NCI-H1694 (cell line): ENCODE data around the gene PLAAT5.
"Not testable (repeated sequence)": the region's sequence is repeated elsewhere in the genome, so short reads cannot be mapped to it uniquely, and the experiment has no call there.

Experiments used
- DNase-seq: peaks from one replicate; lab custom pipeline; 2025; lab: John Stamatoyannopoulos, UW

PLAAT5 gene

DNA sequence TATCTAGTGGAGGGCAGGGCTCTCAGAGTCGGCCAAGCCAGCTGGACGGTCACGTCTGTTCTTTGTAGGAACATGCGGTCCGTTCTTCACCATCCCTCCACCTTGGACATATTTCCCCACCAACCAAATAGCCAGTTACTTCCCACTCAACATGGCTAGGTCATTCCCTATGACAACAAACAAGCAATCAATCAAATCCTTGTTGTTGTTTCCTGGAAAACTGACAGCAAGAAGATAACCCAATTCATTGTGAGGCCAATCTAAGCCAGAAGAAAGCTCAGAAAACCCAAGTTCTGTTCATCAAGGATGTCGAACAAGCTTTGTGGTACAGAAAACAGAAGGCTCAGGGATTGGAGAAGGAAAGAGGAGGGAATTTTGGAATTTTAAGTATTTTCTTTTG lies 10.9 kb downstream of the PLAAT5 start:
- DNase-seq: no peak

DNA sequence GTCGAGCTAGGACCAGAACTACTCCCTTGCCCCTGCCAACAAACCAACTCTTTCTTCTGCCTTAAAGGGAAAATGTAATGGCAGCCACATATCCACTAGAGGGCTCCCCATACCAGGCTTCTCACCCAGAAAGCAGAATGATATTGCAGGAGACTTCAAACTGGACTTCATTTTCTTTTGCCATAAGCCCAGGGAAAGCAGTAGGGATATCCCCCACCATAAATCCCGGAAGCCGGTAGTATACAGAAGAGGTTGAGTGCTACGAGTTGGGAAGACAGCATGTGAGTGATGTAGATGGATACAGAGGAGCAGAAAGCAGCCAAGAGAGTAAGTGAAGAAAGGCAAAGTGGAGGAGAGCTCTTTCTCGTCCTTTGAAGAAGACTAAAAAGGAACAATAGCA lies 12.1 kb downstream of the PLAAT5 start:
- peak; percentile 52 for DNase-seq

DNA sequence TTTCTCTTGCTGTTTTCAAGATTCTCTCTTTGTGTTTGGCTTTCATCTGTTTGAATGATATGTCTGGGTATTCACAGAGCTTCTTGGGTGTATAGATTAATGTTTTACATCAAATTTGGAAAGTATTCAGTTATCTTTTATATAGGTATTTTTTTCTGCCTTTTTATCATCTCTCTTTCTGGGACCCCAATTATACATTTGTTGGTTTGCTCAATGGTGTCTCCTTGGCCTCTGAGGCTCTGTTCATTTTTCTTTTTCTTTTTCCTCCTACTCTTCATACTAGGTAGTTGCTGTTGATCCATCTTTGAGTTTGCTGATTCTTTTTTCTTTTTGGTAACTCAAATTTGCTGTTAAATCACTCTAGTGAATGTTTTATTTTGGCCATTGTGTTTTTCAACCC lies 14.3 kb downstream of the PLAAT5 start:
- no peak for DNase-seq

DNA sequence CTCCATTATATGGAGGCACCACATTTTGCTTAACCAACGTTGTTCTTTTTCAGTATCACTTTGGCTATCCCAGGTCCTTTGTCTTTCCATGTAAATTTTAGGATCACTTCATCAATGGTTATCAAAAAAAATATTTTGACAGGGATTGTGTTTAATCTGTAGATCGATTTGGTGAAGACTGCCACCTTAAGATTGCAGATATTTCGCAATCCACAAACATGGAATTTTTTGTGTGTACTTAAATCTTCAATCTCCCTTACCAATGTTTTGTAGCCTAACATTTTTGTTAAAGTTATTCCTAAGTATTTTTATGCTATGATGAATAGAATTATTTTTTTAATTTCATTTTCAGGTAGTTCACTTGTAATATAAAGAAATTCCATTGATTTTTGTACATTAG lies 18.6 kb downstream of the PLAAT5 start:
- no peak for DNase-seq

DNA sequence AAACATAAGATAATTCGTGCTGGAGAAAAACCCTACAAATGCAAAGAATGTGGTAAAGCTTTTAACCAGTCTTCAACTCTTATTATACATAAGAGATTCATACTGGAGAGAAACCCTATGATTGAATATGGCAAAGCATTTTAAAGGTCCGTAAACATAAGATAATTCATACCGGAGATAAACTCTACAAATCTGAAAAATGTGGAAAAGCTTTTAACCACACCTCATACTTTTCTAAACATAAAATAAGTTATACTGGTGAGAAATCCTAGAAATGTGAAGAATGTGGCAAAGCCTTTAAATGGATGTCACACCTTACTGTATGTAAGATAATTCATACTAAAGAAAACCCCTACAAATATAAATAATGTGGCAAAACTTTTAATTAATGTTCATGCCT lies 20.7 kb downstream of the PLAAT5 start:
- no peak for DNase-seq

DNA sequence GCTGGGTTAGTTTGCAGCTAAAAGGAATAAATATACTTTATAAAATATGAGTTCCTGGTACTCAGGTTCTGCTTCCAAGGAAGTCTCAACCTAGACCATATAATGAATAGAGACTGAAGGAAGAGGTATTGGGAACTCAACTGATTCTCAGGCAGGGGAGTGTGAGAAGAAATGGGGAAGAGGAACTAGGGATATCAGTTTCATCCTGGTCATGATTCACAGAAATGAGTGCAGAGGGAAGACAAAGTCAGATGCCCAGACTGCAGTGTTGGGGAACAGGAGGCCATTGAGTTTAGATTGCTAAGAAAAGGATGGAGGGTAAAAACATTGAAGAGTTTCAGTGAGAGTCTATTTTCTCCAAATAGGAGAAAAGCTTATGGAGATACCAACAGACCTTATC lies 28.8 kb downstream of the PLAAT5 start:
- DNase-seq: no peak

DNA sequence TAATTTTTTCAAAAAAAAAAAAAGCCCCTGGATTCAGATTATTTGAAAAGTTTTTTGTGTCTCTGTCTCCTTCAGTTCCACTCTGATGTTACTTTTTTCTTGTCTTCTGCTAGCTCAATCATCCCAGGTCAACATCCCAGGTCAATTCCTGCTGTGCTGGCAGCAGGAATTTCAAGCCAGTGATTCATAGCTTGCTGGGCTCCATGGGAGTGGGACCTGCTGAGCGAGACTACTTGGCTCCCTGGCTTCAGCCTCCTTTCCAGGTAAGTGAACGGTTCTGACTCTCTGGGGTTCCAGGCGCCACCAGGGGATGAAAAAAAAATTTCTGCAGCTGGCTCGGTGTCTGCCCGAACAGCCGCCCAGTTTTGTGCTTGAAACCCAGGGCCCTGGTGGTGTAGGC lies 31.4 kb downstream of the PLAAT5 start:
- no peak for DNase-seq

DNA sequence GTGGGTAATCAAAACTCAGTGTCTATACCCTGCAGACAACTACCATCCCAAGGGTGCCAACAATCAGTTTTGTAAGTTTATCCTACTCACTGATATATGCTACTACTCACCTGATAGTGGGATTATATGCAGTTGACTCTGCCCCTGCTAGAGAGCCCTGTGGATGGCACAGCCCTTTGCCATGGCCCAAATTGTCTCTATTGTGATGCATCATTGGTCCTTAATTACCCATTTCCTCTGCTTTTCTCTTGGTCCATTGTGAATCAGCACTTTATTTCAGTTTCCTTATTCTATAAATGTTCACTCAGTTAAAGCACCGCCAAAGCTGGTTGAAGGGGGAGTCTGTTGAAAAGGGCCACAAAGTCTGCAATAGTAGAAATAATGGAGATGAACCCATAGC lies 42.3 kb downstream of the PLAAT5 start:
- no peak for DNase-seq

DNA sequence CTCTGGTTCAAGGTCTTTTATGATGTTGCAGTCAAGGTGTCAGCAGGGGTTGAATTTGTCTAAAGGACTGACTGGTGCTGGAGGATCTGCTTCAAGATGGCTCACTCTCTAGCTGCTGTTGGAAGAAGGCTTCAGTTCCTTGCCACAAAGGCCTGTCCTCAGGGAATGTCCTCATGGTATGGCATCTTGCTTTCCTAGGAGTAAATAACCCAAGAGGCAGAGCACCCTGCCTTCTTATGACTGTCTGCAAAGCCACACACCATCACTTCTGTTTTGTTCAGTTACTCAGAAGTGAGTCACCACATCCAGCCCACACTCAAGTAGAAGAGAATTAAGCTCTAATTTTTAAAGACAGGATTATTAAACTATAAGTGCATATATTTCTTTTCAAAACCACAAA lies 45.2 kb downstream of the PLAAT5 start:
- DNase-seq: no peak

DNA sequence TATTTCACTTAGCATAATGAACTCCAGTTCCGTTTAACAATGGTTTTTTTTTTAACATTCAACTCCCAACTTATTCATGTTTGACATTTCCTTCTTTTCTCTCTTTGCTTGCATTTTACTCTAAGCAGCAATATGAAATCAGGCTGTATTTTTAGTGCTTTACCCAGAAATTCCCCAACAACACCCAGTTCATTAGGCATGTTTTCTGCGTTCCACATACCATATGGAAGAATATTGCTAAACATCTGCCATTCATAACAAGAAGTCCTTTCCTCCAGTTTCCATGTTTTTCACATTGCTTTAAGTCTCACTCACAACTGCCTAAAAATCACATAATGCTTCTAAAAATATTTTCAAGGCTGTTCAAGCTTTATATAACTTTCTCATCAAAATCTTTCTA lies 45.8 kb downstream of the PLAAT5 start:
- peak; percentile 36 for DNase-seq

DNA sequence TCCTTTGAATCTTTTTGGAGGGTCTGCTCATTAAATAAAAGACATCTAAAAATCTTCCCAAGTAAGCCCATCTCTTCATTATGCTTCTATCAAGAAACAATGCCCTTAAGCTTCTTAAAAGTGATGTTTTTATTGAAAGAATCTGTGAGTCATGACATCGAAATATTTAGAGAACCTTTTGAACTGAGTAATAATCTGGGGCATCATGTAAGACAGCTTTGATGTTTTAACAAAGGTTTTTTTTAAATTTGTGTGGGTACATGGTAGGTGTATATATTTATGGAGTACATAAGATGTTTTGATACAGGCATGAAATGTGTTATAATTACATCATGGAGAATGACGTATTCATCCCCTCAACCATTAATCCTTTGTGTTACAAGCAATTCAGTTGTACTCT lies 46.8 kb downstream of the PLAAT5 start:
- DNase-seq: no peak

DNA sequence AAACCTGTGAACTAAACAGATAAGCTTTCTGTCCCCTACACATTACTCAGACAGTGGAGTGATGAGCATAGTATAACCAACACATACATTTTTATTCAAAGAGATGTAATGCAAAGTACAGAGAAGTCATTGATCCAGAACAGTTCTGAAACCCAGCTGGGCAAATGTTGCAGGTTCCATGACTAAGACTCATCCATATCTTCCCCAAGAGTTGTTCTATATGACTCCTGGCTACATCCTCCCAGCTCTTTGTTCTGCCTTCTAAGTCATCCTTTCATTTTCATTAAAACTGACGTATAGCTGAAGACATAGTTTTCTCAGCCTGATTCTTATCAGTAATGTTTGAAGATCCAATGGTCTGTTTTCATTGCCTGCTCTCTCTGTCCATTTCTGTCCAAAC lies 47.3 kb downstream of the PLAAT5 start:
- no peak for DNase-seq

DNA sequence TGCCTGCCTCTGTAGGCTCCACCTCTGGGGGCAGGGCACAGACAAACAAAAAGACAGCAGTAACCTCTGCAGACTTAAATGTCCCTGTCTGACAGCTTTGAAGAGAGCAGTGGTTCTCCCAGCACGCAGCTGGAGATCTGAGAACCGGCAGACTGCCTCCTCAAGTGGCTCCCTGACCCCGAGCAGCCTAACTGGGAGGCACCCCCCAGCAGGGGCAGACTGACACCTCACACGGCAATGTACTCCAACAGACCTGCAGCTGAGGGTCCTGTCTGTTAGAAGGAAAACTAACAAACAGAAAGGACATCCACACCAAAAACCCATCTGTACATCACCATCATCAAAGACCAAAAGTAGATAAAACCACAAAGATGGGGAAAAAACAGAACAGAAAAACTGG lies 55.1 kb downstream of the PLAAT5 start:
- not testable (repeated sequence) for DNase-seq

DNA sequence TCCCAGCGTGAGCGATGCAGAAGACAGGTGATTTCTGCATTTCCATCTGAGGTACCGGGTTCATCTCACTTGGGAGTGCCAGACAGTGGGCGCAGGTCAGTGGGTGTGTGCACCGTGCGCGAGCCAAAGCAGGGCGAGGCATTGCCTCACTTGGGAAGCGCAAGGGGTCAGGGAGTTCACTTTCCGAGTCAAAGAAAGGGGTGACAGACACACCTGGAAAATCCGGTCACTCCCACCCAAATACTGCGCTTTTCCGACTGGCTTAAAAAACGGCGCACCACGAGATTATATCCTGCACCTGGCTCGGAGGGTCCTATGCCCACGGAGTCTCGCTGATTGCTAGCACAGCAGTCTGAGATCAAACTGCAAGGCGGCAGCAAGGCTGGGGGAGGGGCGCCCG lies 55.6 kb downstream of the PLAAT5 start:
- DNase-seq: not testable (repeated sequence)

DNA sequence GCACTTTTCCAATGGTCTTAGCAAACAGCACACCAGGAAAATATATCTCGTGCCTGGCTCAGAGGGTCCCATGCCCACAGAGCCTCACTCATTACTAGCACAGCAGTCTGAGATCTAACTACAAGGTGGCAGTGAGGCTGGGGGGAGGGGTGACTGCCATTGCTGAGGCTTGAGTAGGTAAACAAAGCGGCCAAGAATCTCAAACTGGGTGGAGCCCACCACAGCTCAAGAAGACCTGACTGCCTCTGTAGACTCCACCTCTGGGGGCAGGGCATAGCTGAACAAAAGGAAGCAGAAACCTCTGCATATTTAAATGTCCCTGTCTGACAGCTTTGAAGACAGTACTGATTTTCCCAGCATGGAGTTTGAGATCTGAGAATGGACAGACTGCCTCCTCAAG lies 60.2 kb downstream of the PLAAT5 start:
- DNase-seq: not testable (repeated sequence)

DNA sequence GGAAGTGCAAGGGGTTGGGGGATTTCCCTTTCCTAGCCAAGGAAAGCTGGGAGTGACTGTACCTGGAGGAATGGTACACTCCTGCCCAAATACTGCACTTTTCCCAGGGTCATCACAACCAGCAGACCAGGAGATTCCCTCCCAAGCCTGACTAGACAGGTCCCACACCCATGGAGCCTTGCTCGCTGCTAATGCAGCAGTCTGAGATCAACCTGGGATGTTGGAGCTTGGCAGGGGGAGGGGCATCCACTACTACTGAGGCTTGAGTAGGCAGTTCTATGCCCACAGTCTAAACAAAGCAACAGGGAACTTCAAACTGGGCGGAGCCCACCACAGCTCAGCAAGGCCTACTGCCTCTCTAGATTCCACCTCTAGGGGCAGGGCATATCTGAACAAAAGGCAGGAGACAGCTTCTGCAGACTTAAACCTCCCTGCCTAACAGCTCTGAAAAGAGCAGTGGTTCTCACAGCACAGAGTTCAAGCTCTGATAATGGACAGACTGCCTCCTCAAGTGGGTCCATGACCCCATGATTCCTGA lies 62.9 kb downstream of the PLAAT5 start:
- no peak for DNase-seq

DNA sequence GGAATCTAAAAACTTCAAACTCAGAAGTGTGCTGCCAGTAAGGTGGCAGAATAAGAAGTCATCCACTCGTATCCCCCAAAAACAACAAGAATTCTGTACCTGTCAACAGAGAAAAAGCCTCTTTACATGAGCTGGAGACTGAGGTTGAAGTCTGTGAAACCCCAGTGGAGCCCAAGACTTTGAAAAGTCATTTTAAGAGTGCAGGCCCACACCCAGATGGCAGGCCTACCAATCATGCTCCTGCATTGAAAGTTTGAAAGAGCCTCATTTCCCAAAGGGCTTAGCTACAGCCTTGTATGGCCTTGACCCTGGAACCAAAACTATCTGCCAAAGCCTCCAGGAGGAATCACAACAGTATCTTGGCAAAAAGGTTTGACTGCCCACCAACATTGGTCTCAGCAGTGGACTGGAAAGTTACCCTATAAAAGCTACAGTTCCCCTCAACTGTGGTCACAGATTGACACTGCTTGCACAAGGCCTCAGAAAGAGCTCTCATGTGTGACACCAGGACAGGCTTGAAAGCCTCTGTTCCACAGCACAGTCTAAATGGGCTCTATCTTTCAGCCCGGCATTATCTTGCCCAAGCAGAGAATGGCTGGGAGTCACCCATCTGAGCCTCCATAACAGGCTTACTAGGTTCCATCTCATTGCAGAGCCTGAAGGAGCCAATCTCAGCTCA lies 73.7 kb downstream of the PLAAT5 start:
- no peak for DNase-seq
